ENCODE measurements around the gene SYCE3.

- TF ChIP-seq CTCF (IDR thresholded peaks at IDR 0.05) (no peak), EP300 (IDR thresholded peaks at IDR 0.05) (no peak), POLR2A (IDR thresholded peaks at IDR 0.05) (no peak)
These were observed 17.0 kb upstream of the SYCE3 start for GRCh38 chr22:50579752-50580151.
